Panc1 (cell line): ENCODE results near the gene ZNF521.

Experiments used
- TF ChIP-seq, protein P1 (sequence below), 2 experiments: IDR thresholded peaks; 2 replicates each; pipeline ENCODE4 v1.6.1; 2011 to 2012; ENCODE audit warnings: low read depth in 2 of 2, control low read depth in 1 of 2, low read length in 1 of 2, mild to moderate bottlenecking in 1 of 2, moderate library complexity in 1 of 2; ENCODE audit not compliant: insufficient read depth in 1 of 2
- TF ChIP-seq, protein P2 (sequence below): fragments of 450-650 bp; IDR thresholded peaks from 2 replicates; pipeline ENCODE4 v1.5.1; 2017; ENCODE audit warnings: mild to moderate bottlenecking

DNA sequence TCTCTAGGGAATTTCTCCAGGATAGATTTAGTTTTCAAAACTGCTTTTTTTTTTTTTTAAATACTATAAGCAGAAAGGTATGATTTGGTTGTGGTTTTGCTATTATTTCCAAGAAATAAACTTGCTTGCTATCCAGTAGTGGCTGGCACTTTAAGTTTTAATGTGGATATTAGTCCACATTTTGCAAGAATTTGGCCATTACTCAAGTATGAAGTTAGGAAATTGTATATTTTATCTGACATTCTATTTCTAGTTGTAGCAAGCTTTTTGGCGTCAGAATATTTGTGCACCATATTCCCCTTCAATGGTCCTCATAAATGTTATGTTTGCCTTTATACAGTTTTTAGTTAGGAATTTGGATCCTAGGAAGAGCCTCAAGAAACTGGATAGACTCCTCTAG, 226.3 kb downstream of the ZNF521 start:
- TF ChIP-seq, protein P1, sequence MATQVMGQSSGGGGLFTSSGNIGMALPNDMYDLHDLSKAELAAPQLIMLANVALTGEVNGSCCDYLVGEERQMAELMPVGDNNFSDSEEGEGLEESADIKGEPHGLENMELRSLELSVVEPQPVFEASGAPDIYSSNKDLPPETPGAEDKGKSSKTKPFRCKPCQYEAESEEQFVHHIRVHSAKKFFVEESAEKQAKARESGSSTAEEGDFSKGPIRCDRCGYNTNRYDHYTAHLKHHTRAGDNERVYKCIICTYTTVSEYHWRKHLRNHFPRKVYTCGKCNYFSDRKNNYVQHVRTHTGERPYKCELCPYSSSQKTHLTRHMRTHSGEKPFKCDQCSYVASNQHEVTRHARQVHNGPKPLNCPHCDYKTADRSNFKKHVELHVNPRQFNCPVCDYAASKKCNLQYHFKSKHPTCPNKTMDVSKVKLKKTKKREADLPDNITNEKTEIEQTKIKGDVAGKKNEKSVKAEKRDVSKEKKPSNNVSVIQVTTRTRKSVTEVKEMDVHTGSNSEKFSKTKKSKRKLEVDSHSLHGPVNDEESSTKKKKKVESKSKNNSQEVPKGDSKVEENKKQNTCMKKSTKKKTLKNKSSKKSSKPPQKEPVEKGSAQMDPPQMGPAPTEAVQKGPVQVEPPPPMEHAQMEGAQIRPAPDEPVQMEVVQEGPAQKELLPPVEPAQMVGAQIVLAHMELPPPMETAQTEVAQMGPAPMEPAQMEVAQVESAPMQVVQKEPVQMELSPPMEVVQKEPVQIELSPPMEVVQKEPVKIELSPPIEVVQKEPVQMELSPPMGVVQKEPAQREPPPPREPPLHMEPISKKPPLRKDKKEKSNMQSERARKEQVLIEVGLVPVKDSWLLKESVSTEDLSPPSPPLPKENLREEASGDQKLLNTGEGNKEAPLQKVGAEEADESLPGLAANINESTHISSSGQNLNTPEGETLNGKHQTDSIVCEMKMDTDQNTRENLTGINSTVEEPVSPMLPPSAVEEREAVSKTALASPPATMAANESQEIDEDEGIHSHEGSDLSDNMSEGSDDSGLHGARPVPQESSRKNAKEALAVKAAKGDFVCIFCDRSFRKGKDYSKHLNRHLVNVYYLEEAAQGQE (IDR thresholded peaks at IDR 0.05; ENCODE audit: insufficient read depth in 1 of 2, low read depth in 2 of 2, low read length in 1 of 2) = no peak
- TF ChIP-seq, protein P2, sequence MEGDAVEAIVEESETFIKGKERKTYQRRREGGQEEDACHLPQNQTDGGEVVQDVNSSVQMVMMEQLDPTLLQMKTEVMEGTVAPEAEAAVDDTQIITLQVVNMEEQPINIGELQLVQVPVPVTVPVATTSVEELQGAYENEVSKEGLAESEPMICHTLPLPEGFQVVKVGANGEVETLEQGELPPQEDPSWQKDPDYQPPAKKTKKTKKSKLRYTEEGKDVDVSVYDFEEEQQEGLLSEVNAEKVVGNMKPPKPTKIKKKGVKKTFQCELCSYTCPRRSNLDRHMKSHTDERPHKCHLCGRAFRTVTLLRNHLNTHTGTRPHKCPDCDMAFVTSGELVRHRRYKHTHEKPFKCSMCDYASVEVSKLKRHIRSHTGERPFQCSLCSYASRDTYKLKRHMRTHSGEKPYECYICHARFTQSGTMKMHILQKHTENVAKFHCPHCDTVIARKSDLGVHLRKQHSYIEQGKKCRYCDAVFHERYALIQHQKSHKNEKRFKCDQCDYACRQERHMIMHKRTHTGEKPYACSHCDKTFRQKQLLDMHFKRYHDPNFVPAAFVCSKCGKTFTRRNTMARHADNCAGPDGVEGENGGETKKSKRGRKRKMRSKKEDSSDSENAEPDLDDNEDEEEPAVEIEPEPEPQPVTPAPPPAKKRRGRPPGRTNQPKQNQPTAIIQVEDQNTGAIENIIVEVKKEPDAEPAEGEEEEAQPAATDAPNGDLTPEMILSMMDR = no peak
